ENCODE data around the gene TRPV4. TPM values are rescaled to one million over a fixed set of nuclear protein-coding genes. Genes with fewer than 3 reads are reported as not detected.

The TRPV4 gene
- total RNA-seq, 2 experiments from 2014 or later: 2.1 TPM; not detected in 1

- ChIA-PET CTCF (ENCODE audit: unreplicated experiment) (no interaction called here), POLR2A (no interaction called here)
- Histone ChIP-seq H3K36me3 (ENCODE audit: insufficient read depth, low read length) (no peaks in the 10 kb centered on the region), H2AFZ (ENCODE audit: low read length) (no peak overlapping the region), H3K4me2 (ENCODE audit: low read length) (no peak overlapping the region), H3K27ac (ENCODE audit: low read depth, low read length, poor library complexity, severe bottlenecking) (no peak overlapping the region), H3K9me3 (ENCODE audit: low read length) (no peaks in the 10 kb centered on the region), H3K9me2 (ENCODE audit: insufficient read depth, low read length) (no peaks in the 10 kb centered on the region), H3K4me1 (ENCODE audit: insufficient read depth, low read length, poor library complexity, severe bottlenecking) (no peaks in the 10 kb centered on the region), H4K20me1 (ENCODE audit: insufficient read depth, low read length) (no peaks in the 10 kb centered on the region), H3K79me2 (ENCODE audit: insufficient read depth, low read depth, low read length) (no peaks in the 10 kb centered on the region), H3K4me3 (ENCODE audit: low read depth, low read length, poor library complexity, severe bottlenecking) (no peak overlapping the region)
- intact Hi-C loops (cut with micrococcal nuclease; ENCODE audit: unreplicated experiment): no loop called here
- no TSS peak for BruUV-seq (replicated peaks)
- TF ChIP-seq CTCF (conservative IDR thresholded peaks at IDR 0.05; ENCODE audit: low read length) (no peak), EZH2phosphoT487 (IDR thresholded peaks at IDR 0.05; ENCODE audit: borderline replicate concordance, low read depth, low read length) (no peak)
- DNase-seq (ENCODE audit: low spot score): no peak
Observed at GRCh38 chr12:109763201-109763841, 69.9 kb downstream of the TRPV4 start.

GRCh38 chr12:109762673-109763191 lies 70.5 kb downstream of the TRPV4 start:
- Histone ChIP-seq H2AFZ (ENCODE audit: low read length) (no peak overlapping the region), H3K4me1 (ENCODE audit: insufficient read depth, low read length, poor library complexity, severe bottlenecking) (no peaks in the 10 kb centered on the region), H3K9me2 (ENCODE audit: insufficient read depth, low read length) (no peaks in the 10 kb centered on the region), H3K4me3 (ENCODE audit: low read depth, low read length, poor library complexity, severe bottlenecking) (no peak overlapping the region), H3K4me2 (ENCODE audit: low read length) (no peak overlapping the region), H3K9me3 (ENCODE audit: low read length) (no peaks in the 10 kb centered on the region), H3K36me3 (ENCODE audit: insufficient read depth, low read length) (no peaks in the 10 kb centered on the region), H3K79me2 (ENCODE audit: insufficient read depth, low read depth, low read length) (no peaks in the 10 kb centered on the region), H3K27ac (ENCODE audit: low read depth, low read length, poor library complexity, severe bottlenecking) (no peak overlapping the region), H4K20me1 (ENCODE audit: insufficient read depth, low read length) (no peaks in the 10 kb centered on the region)
- DNase-seq (ENCODE audit: low spot score): no peak
- TF ChIP-seq EZH2phosphoT487 (IDR thresholded peaks at IDR 0.05; ENCODE audit: borderline replicate concordance, low read depth, low read length): no peak
- no peak for TF ChIP-seq CTCF (conservative IDR thresholded peaks at IDR 0.05; ENCODE audit: low read length)
- intact Hi-C loops (cut with micrococcal nuclease; ENCODE audit: unreplicated experiment): no loop called here
- ChIA-PET POLR2A (no interaction called here), CTCF (ENCODE audit: unreplicated experiment) (interaction anchor here (0.6 kb wide), 1 partner anchor 162 kb away, joined by 3 read pairs; no protein-coding TSS in a partner anchor)
- no TSS peak for BruUV-seq (replicated peaks)

- no peaks in the 10 kb centered on the region for H3K9me2 ChIP-seq (ENCODE audit: insufficient read depth, low read length)
- CTCF ChIA-PET (ENCODE audit: unreplicated experiment): interaction anchor here (0.6 kb wide), 1 partner anchor 161 kb away, joined by 3 read pairs; no protein-coding TSS in a partner anchor
- no peak for TF ChIP-seq CTCF (conservative IDR thresholded peaks at IDR 0.05; ENCODE audit: low read length)
- no peak for TF ChIP-seq EZH2phosphoT487 (IDR thresholded peaks at IDR 0.05; ENCODE audit: borderline replicate concordance, low read depth, low read length)
- H3K4me1 ChIP-seq (ENCODE audit: insufficient read depth, low read length, poor library complexity, severe bottlenecking): no peaks in the 10 kb centered on the region
- H4K20me1 ChIP-seq (ENCODE audit: insufficient read depth, low read length): no peaks in the 10 kb centered on the region
- H3K4me3 ChIP-seq (ENCODE audit: low read depth, low read length, poor library complexity, severe bottlenecking): no peak overlapping the region
- intact Hi-C loops (cut with micrococcal nuclease; ENCODE audit: unreplicated experiment): no loop called here
- no peak overlapping the region for H3K4me2 ChIP-seq (ENCODE audit: low read length)
- H3K27ac ChIP-seq (ENCODE audit: low read depth, low read length, poor library complexity, severe bottlenecking): no peak overlapping the region
- POLR2A ChIA-PET: no interaction called here
- H2AFZ ChIP-seq (ENCODE audit: low read length): no peak overlapping the region
- no peaks in the 10 kb centered on the region for H3K79me2 ChIP-seq (ENCODE audit: insufficient read depth, low read depth, low read length)
- 0 out of 2 replicates have a peak, but pooled peaks cover 1% of the 10 kb centered on the region for H3K9me3 ChIP-seq (ENCODE audit: low read length)
- H3K36me3 ChIP-seq (ENCODE audit: insufficient read depth, low read length): no peaks in the 10 kb centered on the region
- DNase-seq (ENCODE audit: low spot score): no peak
- no TSS peak for BruUV-seq (replicated peaks)
Observed at GRCh38 chr12:109762071-109762672, 71.0 kb downstream of the TRPV4 start.

All from OCI-LY7 (cell line).